ENCODE measurements around the gene ASTL. TPM values are rescaled to one million over a fixed set of nuclear protein-coding genes. Genes with fewer than 3 reads are reported as not detected.
A peak's percentile ranks its signal among the peaks of the same experiment; 100 is the strongest.

The ASTL gene
- total RNA-seq, 1 donor from 2014 or later = not detected

DNA sequence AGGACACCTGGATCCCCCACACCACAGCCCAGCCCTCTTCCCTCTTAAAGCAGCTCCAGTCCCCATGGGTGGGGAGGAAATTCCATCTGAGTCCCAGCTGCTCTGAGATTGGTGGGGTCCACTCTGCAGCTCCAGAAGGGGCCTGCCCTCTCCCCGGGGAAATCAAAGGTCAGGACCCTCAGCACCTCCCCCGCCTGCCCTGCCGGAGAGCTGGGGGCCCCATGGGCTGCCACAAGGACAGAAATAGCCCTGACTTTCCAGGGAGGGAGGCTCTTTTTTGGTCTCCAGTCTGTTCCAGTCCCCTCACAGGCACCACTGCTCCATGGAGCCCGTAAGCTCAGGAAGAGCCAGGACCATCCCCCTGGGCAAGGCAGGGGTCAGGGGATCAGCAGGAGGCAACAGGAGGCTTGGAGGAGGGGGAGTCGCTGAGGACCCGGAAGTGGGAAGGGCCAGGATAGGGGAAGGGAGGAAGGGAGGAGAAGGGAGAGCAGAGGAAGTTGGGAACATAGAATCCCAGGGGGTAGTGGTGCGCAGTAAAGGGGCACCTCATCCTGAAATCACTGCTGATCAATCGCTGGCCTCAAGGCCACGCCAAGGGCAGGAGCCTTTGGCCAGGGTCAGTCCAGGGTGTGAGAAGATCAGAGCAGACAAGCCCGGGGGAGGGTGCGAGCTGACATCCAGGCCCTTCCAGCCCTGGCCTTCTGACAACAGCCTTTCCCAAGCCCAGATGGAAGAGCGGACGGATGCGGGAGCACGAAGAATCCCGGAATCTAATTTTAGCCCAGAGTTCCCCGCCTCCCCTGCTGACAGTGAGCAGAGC is 29.6 kb downstream of the ASTL start:
- no peak overlapping the region for H3K4me3 Mint-ChIP-seq (ENCODE audit: unreplicated experiment)
- H3K27ac Mint-ChIP-seq (ENCODE audit: unreplicated experiment) = peak overlapping the region; percentile 50
- DNase-seq (ENCODE audit: extremely low spot score, unreplicated experiment) = no peak

DNA sequence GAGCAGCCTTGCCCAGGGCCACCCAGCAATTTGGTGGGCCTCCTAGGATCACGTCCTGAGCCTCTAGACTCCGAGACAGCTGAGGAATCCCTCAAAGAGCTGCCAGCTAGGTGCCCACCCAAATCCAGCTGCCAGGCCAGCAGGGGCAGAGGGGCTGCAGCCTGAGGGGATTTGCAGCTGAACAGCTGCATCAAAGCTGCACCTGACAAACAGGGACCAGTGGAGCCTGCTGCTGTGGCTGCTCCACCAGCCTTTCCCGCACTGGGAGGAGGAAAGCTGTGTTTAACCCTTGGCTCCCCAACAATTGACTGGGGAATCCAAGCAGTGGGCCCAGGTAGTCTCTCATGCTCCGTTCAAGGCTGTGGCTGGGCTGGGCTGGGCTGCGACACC is 30.2 kb downstream of the ASTL start:
- H3K27ac Mint-ChIP-seq (ENCODE audit: unreplicated experiment) = no peak overlapping the region

More for the DNA sequence above, 29.6 kb downstream of the ASTL start:
- H3K36me3 Mint-ChIP-seq (ENCODE audit: unreplicated experiment) = no peaks in the 10 kb centered on the region
- H3K27me3 Mint-ChIP-seq (ENCODE audit: unreplicated experiment) = no peaks in the 10 kb centered on the region
- TF ChIP-seq, protein P1, sequence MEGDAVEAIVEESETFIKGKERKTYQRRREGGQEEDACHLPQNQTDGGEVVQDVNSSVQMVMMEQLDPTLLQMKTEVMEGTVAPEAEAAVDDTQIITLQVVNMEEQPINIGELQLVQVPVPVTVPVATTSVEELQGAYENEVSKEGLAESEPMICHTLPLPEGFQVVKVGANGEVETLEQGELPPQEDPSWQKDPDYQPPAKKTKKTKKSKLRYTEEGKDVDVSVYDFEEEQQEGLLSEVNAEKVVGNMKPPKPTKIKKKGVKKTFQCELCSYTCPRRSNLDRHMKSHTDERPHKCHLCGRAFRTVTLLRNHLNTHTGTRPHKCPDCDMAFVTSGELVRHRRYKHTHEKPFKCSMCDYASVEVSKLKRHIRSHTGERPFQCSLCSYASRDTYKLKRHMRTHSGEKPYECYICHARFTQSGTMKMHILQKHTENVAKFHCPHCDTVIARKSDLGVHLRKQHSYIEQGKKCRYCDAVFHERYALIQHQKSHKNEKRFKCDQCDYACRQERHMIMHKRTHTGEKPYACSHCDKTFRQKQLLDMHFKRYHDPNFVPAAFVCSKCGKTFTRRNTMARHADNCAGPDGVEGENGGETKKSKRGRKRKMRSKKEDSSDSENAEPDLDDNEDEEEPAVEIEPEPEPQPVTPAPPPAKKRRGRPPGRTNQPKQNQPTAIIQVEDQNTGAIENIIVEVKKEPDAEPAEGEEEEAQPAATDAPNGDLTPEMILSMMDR (IDR thresholded peaks at IDR 0.05) = no peak
- peaks cover 9% of the 10 kb centered on the region for H3K9me3 Mint-ChIP-seq (ENCODE audit: unreplicated experiment)
- peaks cover 12% of the 10 kb centered on the region for H3K4me1 Mint-ChIP-seq (ENCODE audit: unreplicated experiment)

DNA sequence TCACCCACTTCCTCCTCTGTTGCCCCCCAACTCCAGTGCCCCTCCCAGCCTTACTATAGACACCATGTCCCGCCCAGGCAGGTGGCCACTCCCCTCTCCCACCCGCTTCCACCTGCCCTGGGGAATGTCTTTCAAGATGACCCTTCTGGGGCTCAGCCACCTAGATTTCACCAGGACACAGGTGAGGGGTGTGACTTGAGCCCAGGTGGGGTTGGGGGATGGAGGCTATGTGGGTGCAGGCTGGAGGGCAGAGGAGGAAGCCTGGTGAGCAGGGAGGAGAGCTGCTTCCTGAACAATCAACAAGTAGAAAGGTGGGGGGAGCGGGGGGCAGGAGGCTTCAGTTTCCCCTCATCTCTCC is 30.6 kb downstream of the ASTL start:
- Mint-ChIP-seq H3K9me3 (ENCODE audit: unreplicated experiment) (peaks cover 9% of the 10 kb centered on the region), H3K4me1 (ENCODE audit: unreplicated experiment) (peaks cover 13% of the 10 kb centered on the region), H3K4me3 (ENCODE audit: unreplicated experiment) (no peak overlapping the region), H3K27me3 (ENCODE audit: unreplicated experiment) (no peaks in the 10 kb centered on the region), H3K36me3 (ENCODE audit: unreplicated experiment) (no peaks in the 10 kb centered on the region), H3K27ac (ENCODE audit: unreplicated experiment) (no peak overlapping the region)
- TF ChIP-seq, protein P1 (IDR thresholded peaks at IDR 0.05) = no peak
- DNase-seq (ENCODE audit: extremely low spot score, unreplicated experiment) = no peak

More for the DNA sequence above, 30.2 kb downstream of the ASTL start:
- no peak overlapping the region for H3K4me3 Mint-ChIP-seq (ENCODE audit: unreplicated experiment)
- TF ChIP-seq, protein P1 (IDR thresholded peaks at IDR 0.05) = no peak
- peaks cover 9% of the 10 kb centered on the region for H3K9me3 Mint-ChIP-seq (ENCODE audit: unreplicated experiment)
- peaks cover 13% of the 10 kb centered on the region for H3K4me1 Mint-ChIP-seq (ENCODE audit: unreplicated experiment)
- no peak for DNase-seq (ENCODE audit: extremely low spot score, unreplicated experiment)
- H3K36me3 Mint-ChIP-seq (ENCODE audit: unreplicated experiment) = no peaks in the 10 kb centered on the region
- no peaks in the 10 kb centered on the region for H3K27me3 Mint-ChIP-seq (ENCODE audit: unreplicated experiment)

DNA sequence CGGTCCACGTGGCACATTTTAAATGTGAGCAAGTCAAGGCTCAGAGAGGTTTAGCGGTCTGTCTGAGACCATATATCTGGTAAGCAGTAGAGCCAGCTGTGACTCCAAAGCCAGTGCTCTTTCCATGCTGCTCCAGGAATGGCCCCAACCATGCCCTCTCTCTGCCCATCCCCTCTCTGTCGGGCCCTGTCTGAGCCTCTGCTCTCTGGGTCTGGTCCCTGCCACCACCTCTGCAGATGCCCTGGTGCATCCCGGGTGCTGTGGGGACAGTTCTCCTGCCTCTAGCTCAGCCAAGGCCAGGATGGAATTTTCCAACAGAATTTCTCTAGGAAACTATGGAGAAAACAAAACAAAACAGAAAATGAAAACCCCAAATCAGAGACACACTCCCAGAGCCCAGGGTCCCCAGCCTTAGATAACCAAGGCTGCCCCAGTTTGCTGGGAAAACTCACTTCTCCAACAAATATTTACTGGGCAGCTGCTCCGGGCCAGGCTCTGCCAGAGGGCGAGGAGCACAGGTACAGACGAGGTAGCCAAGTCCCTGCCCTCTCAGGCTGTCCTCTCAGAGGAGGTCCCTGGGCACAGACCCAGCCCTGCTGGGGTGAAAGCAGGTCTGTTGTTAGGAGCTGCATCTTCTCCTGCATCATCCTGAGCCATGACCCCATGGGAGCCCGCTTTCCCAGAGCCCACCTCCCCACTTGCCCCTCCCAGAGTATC is 31.2 kb downstream of the ASTL start:
- no peaks in the 10 kb centered on the region for H3K36me3 Mint-ChIP-seq (ENCODE audit: unreplicated experiment)
- TF ChIP-seq, protein P1 (IDR thresholded peaks at IDR 0.05) = no peak
- no peak overlapping the region for H3K4me3 Mint-ChIP-seq (ENCODE audit: unreplicated experiment)
- H3K27me3 Mint-ChIP-seq (ENCODE audit: unreplicated experiment) = no peaks in the 10 kb centered on the region
- H3K4me1 Mint-ChIP-seq (ENCODE audit: unreplicated experiment) = peaks cover 13% of the 10 kb centered on the region
- no peak overlapping the region for H3K27ac Mint-ChIP-seq (ENCODE audit: unreplicated experiment)
- peaks cover 9% of the 10 kb centered on the region for H3K9me3 Mint-ChIP-seq (ENCODE audit: unreplicated experiment)
- no peak for DNase-seq (ENCODE audit: extremely low spot score, unreplicated experiment)

All from osteocyte (in vitro differentiated cells).